Stimulated activated CD8-positive, alpha-beta memory T cell treated with anti-CD3 and anti-CD28 coated beads, Interleukin-12 subunit alpha, Interleukin-12 subunit beta, amount 100 ng/mL, for 24 hours (primary cell): Measurements from ENCODE around the gene ZC3H11A.

Experiments used
- DNase-seq: peaks from one replicate; pipeline ENCODE4 v3.0.0-alpha.2; 2020; ENCODE audit errors: extremely low read depth

Gene ZC3H11A

DNA sequence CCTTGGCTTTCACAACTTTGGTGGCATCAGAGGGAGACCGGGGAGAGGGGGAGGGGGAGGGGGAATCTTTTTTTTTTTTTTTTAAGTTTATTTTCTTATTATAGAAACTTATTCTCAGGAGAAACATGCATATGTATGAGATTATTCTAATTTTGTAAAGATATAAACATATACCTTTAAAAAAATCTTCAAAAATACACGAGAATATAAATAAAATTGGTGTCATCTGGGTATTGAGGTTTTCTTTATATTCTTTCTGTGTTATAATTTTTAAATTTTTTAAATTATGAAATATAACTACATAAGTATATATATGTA lies 47.1 kb downstream of the ZC3H11A start:
- DNase-seq, result no peak

GRCh38 chr1:203843435-203843834 lies 48.0 kb downstream of the ZC3H11A start:
- DNase-seq, result no peak
